TTC549 (cell line): ENCODE results near the gene CHTF8.
"Not testable (repeated sequence)": the region's sequence is repeated elsewhere in the genome, so short reads cannot be mapped to it uniquely, and the experiment has no call there.

Experiments
- FAIRE-seq: peaks from 2 replicates; lab custom pipeline; 2012; peaks lifted over from hg19 to GRCh38; lab: Jason Lieb, UNC

Gene CHTF8

GRCh38 chr16:69138608-69139007, 6.2 kb upstream of the CHTF8 start:
- no peak for FAIRE-seq

- no peak for FAIRE-seq
These were observed 1.1 kb upstream of the CHTF8 start for GRCh38 chr16:69133373-69133954.

GRCh38 chr16:69131839-69132423, 457 bp downstream of the CHTF8 start:
- no peak for FAIRE-seq

- no peak for FAIRE-seq
These were observed 1.1 kb downstream of the CHTF8 start for GRCh38 chr16:69131167-69131838.

GRCh38 chr16:69130461-69130860, 1.9 kb downstream of the CHTF8 start:
- no peak for FAIRE-seq

- no peak for FAIRE-seq
These were observed 4.3 kb downstream of the CHTF8 start for GRCh38 chr16:69127966-69128510.

GRCh38 chr16:69126801-69127200, 5.6 kb downstream of the CHTF8 start:
- not testable (repeated sequence) for FAIRE-seq

- FAIRE-seq, result no peak
These were observed 6.2 kb downstream of the CHTF8 start for GRCh38 chr16:69126221-69126620.

- FAIRE-seq, result not testable (repeated sequence)
These were observed 7.4 kb downstream of the CHTF8 start for GRCh38 chr16:69124961-69125360.

- FAIRE-seq, result not testable (repeated sequence)
These were observed 8.0 kb downstream of the CHTF8 start for GRCh38 chr16:69124406-69124805.

GRCh38 chr16:69123910-69124309, 8.5 kb downstream of the CHTF8 start:
- FAIRE-seq, result peak; percentile 57

- no peak for FAIRE-seq
These were observed 12.2 kb downstream of the CHTF8 start for GRCh38 chr16:69120096-69120664.

GRCh38 chr16:69119536-69119935, 12.9 kb downstream of the CHTF8 start:
- no peak for FAIRE-seq

GRCh38 chr16:69118994-69119393, 13.4 kb downstream of the CHTF8 start:
- FAIRE-seq, result no peak

- FAIRE-seq, result no peak
These were observed 13.9 kb downstream of the CHTF8 start for GRCh38 chr16:69118468-69118867.

GRCh38 chr16:69116906-69117305, 15.5 kb downstream of the CHTF8 start:
- FAIRE-seq, result no peak

GRCh38 chr16:69116256-69116875, 16.0 kb downstream of the CHTF8 start:
- no peak for FAIRE-seq

GRCh38 chr16:69115837-69116236, 16.6 kb downstream of the CHTF8 start:
- no peak for FAIRE-seq

- FAIRE-seq, result no peak
These were observed 17.0 kb downstream of the CHTF8 start for GRCh38 chr16:69115361-69115760.

- FAIRE-seq, result no peak
These were observed 17.4 kb downstream of the CHTF8 start for GRCh38 chr16:69114976-69115355.

- FAIRE-seq, result no peak
These were observed 17.9 kb downstream of the CHTF8 start for GRCh38 chr16:69114346-69114975.

- FAIRE-seq, result no peak
These were observed 19.2 kb downstream of the CHTF8 start for GRCh38 chr16:69113216-69113615.
